IMR-90 (cell line): Measurements from ENCODE around the gene DNAI2. TPM values are rescaled to one million over a fixed set of nuclear protein-coding genes. Genes with fewer than 3 reads are reported as not detected.

Source experiments
- ATAC-seq: fragments of 200-7000 bp; cut with Tn5 transposase; 2 replicates; pipeline ENCODE4 v1.9.1; 2020; ENCODE audit warnings: low read depth, mild to moderate bottlenecking, moderate library complexity
- BruUV-seq: library from RNA; stranded (reverse); fragments of 400-500 nt; replicated peaks from 2 replicates; lab custom pipeline; 2021; lab: Mats Ljungman, UMichigan
- CTCF ChIA-PET: fragments of 300-600 bp; formaldehyde crosslinking; extraction: SDS; loops from one replicate; lab custom pipeline; 2021; ENCODE audit warnings: antibody characterized with exemption; lab: Yijun Ruan, JAX
- POLR2A ChIA-PET: fragments of 300-600 bp; sonication (Branson Sonifier 250); formaldehyde crosslinking; loops from one replicate; lab custom pipeline; 2022; ENCODE audit warnings: antibody characterized with exemption; ENCODE audit not compliant: unreplicated experiment; lab: Charles Lee
- DNase-seq: peaks from one replicate; pipeline ENCODE4 v3.0.0; 2013
- H2AFZ ChIP-seq: replicated peaks from 2 replicates; pipeline ENCODE3; 2013; ENCODE audit warnings: low read length, mild to moderate bottlenecking; ENCODE audit not compliant: poor library complexity
- H2AK5ac ChIP-seq: 2 replicates; pipeline ENCODE4 v1.6.1; 2013; ENCODE audit warnings: low read depth, low read length, inconsistent platforms
- H2AK9ac ChIP-seq: replicated peaks from 2 replicates; pipeline ENCODE3; 2013; ENCODE audit warnings: mild to moderate bottlenecking, low read depth, low read length, moderate library complexity; ENCODE audit not compliant: poor library complexity
- H2BK120ac ChIP-seq: 2 replicates; pipeline ENCODE4 v1.6.1; 2013; ENCODE audit warnings: low read depth, low read length, inconsistent platforms
- H2BK15ac ChIP-seq: 3 replicates; pipeline ENCODE4 v1.6.1; 2013; ENCODE audit warnings: low read depth, low read length, inconsistent platforms
- H2BK20ac ChIP-seq: 2 replicates; pipeline ENCODE4 v1.6.1; 2013; ENCODE audit warnings: low read depth, mild to moderate bottlenecking, inconsistent platforms, low read length, moderate library complexity
- H2BK5ac ChIP-seq: 2 replicates; pipeline ENCODE4 v1.6.1; 2013; ENCODE audit warnings: mild to moderate bottlenecking, low read depth, low read length, inconsistent platforms; ENCODE audit not compliant: poor library complexity, severe bottlenecking
- H3K14ac ChIP-seq: replicated peaks from 2 replicates; pipeline ENCODE4 v1.6.1; 2013; ENCODE audit warnings: low read depth, low read length, inconsistent platforms
- H3K18ac ChIP-seq: 2 replicates; pipeline ENCODE4 v1.6.1; 2013; ENCODE audit warnings: low read depth, low read length, control low read depth
- H3K23ac ChIP-seq: 2 replicates; pipeline ENCODE4 v1.6.1; 2013; ENCODE audit warnings: low read depth, low read length, inconsistent platforms
- H3K27ac ChIP-seq: 2 replicates; pipeline ENCODE4 v1.5.1; 2013; ENCODE audit warnings: mild to moderate bottlenecking, control low read depth, low read length; ENCODE audit not compliant: insufficient read depth
- H3K27me3 ChIP-seq: 2 replicates; pipeline ENCODE4 v1.6.1; 2013; ENCODE audit warnings: low read length; ENCODE audit not compliant: control insufficient read depth, insufficient read depth
- H3K36me3 ChIP-seq: 2 replicates; pipeline ENCODE4 v1.6.1; 2013; ENCODE audit warnings: low read length, mixed read lengths; ENCODE audit not compliant: control insufficient read depth, insufficient read depth
- H3K4ac ChIP-seq: 2 replicates; pipeline ENCODE4 v1.6.1; 2013; ENCODE audit warnings: low read depth, low read length, inconsistent platforms
- H3K4me1 ChIP-seq: 2 replicates; pipeline ENCODE4 v1.6.1; 2013; ENCODE audit warnings: low read length, mixed read lengths; ENCODE audit not compliant: control insufficient read depth, insufficient read depth
- H3K4me2 ChIP-seq: 2 replicates; pipeline ENCODE4 v1.6.1; 2013; ENCODE audit warnings: low read depth, mild to moderate bottlenecking, control low read depth, low read length, moderate library complexity
- H3K4me3 ChIP-seq: 2 replicates; pipeline ENCODE4 v1.5.1; 2013; ENCODE audit warnings: low read depth, mild to moderate bottlenecking, control low read depth, low read length, moderate library complexity; ENCODE audit not compliant: insufficient read depth
- H3K56ac ChIP-seq: 2 replicates; pipeline ENCODE4 v1.6.1; 2013; ENCODE audit warnings: low read length, inconsistent platforms; ENCODE audit not compliant: insufficient read depth; ENCODE audit errors: extremely low read depth
- H3K79me1 ChIP-seq, 2 experiments: 2 replicates each; pipeline ENCODE4 v1.6.1; 2013; ENCODE audit warnings: low read length in 2 of 2, inconsistent platforms in 1 of 2, low read depth in 1 of 2
- H3K9ac ChIP-seq: 2 replicates; pipeline ENCODE4 v1.6.1; 2013; ENCODE audit warnings: low read depth, low read length, control low read depth
- H3K9me1 ChIP-seq: 2 replicates; pipeline ENCODE4 v1.6.1; 2013; ENCODE audit warnings: low read length, inconsistent platforms; ENCODE audit not compliant: insufficient read depth
- H3K9me3 ChIP-seq: 2 replicates; pipeline ENCODE4 v1.6.1; 2013; ENCODE audit warnings: low read length; ENCODE audit not compliant: control insufficient read depth, insufficient read depth
- H4K20me1 ChIP-seq: 2 replicates; pipeline ENCODE4 v1.6.1; 2013; ENCODE audit warnings: low read length, inconsistent platforms; ENCODE audit not compliant: insufficient read depth
- H4K5ac ChIP-seq: 2 replicates; pipeline ENCODE4 v1.6.1; 2013; ENCODE audit warnings: mild to moderate bottlenecking, low read depth, low read length, control low read depth
- H4K8ac ChIP-seq, 2 experiments: 2 replicates each; pipeline ENCODE4 v1.6.1; 2013; ENCODE audit warnings: low read depth in 2 of 2, low read length in 2 of 2, control low read depth in 1 of 2, inconsistent platforms in 1 of 2
- H4K91ac ChIP-seq: 2 replicates; pipeline ENCODE4 v1.6.1; 2013; ENCODE audit warnings: low read depth, low read length, inconsistent platforms; ENCODE audit not compliant: insufficient read depth
- BHLHE40 ChIP-seq: fragments of 150-350 bp; IDR thresholded peaks from 2 replicates; pipeline ENCODE4 v1.6.1; 2016; ENCODE audit warnings: mild to moderate bottlenecking, low read depth, low read length
- CEBPB ChIP-seq: IDR thresholded peaks from 2 replicates; pipeline ENCODE4 v1.6.1; 2012; ENCODE audit warnings: low read depth, low read length, improper control_type of control experiment
- CHD1 ChIP-seq: IDR thresholded peaks from 2 replicates; pipeline ENCODE4 v1.6.1; 2012; ENCODE audit warnings: low read depth, low read length, improper control_type of control experiment
- CTCF ChIP-seq: conservative IDR thresholded peaks from 2 replicates; pipeline ENCODE4 v1.5.1; 2012; ENCODE audit warnings: mild to moderate bottlenecking, low read depth, low read length, improper control_type of control experiment
- ELK1 ChIP-seq: fragments of 150-350 bp; IDR thresholded peaks from 2 replicates; pipeline ENCODE4 v1.6.1; 2016; ENCODE audit warnings: low read depth, mild to moderate bottlenecking, low read length, moderate library complexity, borderline replicate concordance
- FOS ChIP-seq: fragments of 150-350 bp; IDR thresholded peaks from 2 replicates; pipeline ENCODE4 v1.6.1; 2016; ENCODE audit warnings: low read depth, low read length
- MAFK ChIP-seq: IDR thresholded peaks from 2 replicates; pipeline ENCODE4 v1.6.1; 2012; ENCODE audit warnings: low read depth, low read length, improper control_type of control experiment
- MAZ ChIP-seq: IDR thresholded peaks from 2 replicates; pipeline ENCODE4 v1.6.1; 2012; ENCODE audit warnings: low read depth, mild to moderate bottlenecking, low read length, improper control_type of control experiment, moderate library complexity, borderline replicate concordance
- MXI1 ChIP-seq: IDR thresholded peaks from 2 replicates; pipeline ENCODE4 v1.6.1; 2012; ENCODE audit warnings: low read depth, mild to moderate bottlenecking, low read length, moderate library complexity, borderline replicate concordance
- NFE2L2 ChIP-seq: fragments of 150-350 bp; IDR thresholded peaks from 2 replicates; pipeline ENCODE4 v1.6.1; 2016; ENCODE audit warnings: low read depth, mild to moderate bottlenecking, low read length
- POLR2A ChIP-seq: IDR thresholded peaks from 2 replicates; pipeline ENCODE4 v1.6.1; 2012; ENCODE audit warnings: mild to moderate bottlenecking, low read depth, low read length
- RAD21 ChIP-seq: IDR thresholded peaks from 2 replicates; pipeline ENCODE4 v1.6.1; 2012; ENCODE audit warnings: low read length, improper control_type of control experiment
- RCOR1 ChIP-seq: IDR thresholded peaks from 2 replicates; pipeline ENCODE4 v1.6.1; 2012; ENCODE audit warnings: mild to moderate bottlenecking, low read length, improper control_type of control experiment; ENCODE audit not compliant: insufficient replicate concordance
- RFX5 ChIP-seq: IDR thresholded peaks from 2 replicates; pipeline ENCODE4 v1.8.0; 2012; ENCODE audit warnings: low read depth, mild to moderate bottlenecking, low read length, moderate library complexity
- SMC3 ChIP-seq: fragments of 150-350 bp; IDR thresholded peaks from 2 replicates; pipeline ENCODE4 v1.6.1; 2016; ENCODE audit warnings: low read depth, mild to moderate bottlenecking, antibody characterized with exemption, low read length, moderate library complexity
- USF2 ChIP-seq: fragments of 150-350 bp; IDR thresholded peaks from 2 replicates; pipeline ENCODE4 v1.6.1; 2017; ENCODE audit warnings: mild to moderate bottlenecking, antibody characterized with exemption, low read length, low read depth
- WGBS, 2 experiments: methylation state at CpG; one replicate each; pipeline versions ENCODE4 v1.1.5 to v1.1.7; 2013; ENCODE audit warnings: missing lambda C conversion rate in 2 of 2; ENCODE audit not compliant: insufficient read length in 1 of 2; ENCODE audit errors: extremely low coverage in 2 of 2; 5-methylcytosine and 5-hydroxymethylcytosine counted together
- dilution Hi-C: fragments of 300-500 bp; cut with HindIII; formaldehyde crosslinking; loops from one replicate; pipeline ENCODE4 v1.14.3; 2018; ENCODE audit warnings: low sequenced_read_pairs; ENCODE audit not compliant: unreplicated experiment
- in situ Hi-C: fragments of 300-500 bp; cut with MboI; formaldehyde crosslinking; loops from 3 replicates; pipeline ENCODE4 v1.14.3; 2019; ENCODE audit warnings: low sequenced_read_pairs, inconsistent platforms, mixed read lengths
- intact Hi-C: fragments of 100-400 bp; cut with micrococcal nuclease; formaldehyde crosslinking; loops from 2 replicates; pipeline ENCODE4 v1.10.0; 2022
- polyA plus RNA-seq, 3 experiments: library from polyadenylated mRNA; depleted of rRNA; stranded (reverse); fragments of >200 nt; gene quantifications; 2 replicates each; pipeline ENCODE4 v1.2.3, GENCODE V29; 2012; ENCODE audit warnings: low replicate concordance in 1 of 3
- total RNA-seq: library from RNA; depleted of rRNA; stranded (reverse); fragments of >200 nt; gene quantifications from 2 replicates; pipeline ENCODE4 v1.2.3, GENCODE V29; 2012

DNAI2 gene
- total and polyA plus RNA-seq, 2 of the 4 experiments (the other 2 are of a cell fraction), result not detected

GRCh38 chr17:74250324-74250995, 23.6 kb upstream of the DNAI2 start:
- Histone ChIP-seq H3K14ac (no peak overlapping the region), H3K9ac (no peak overlapping the region), H2AFZ (no peak overlapping the region), H3K18ac (no peak overlapping the region), H4K8ac (no peak overlapping the region), H4K20me1 (no peaks in the 10 kb centered on the region), H3K4me2 (no peak overlapping the region), H2AK9ac (no peak overlapping the region), H3K23ac (no peak overlapping the region), H2BK5ac (no peak overlapping the region), H3K9me3 (no peaks in the 10 kb centered on the region), H4K5ac (no peak overlapping the region), H2BK120ac (no peak overlapping the region), H4K91ac (no peak overlapping the region), H2BK20ac (no peak overlapping the region), H3K79me1 (no peaks in the 10 kb centered on the region), H2AK5ac (no peak overlapping the region), H3K4me1 (no peaks in the 10 kb centered on the region), H3K56ac (no peak overlapping the region), H3K27me3 (no peaks in the 10 kb centered on the region), H2BK15ac (no peak overlapping the region), H3K36me3 (no peaks in the 10 kb centered on the region), H3K4me3 (no peak overlapping the region), H3K4ac (no peak overlapping the region), H3K27ac (no peak overlapping the region), H3K9me1 (no peaks in the 10 kb centered on the region)
- no TSS peak for BruUV-seq
- no CpG with 5 or more reads among the region's 12 CpGs for WGBS, 2 experiments
- ChIA-PET POLR2A (no interaction called here), CTCF (no interaction called here)
- dilution Hi-C loops, result no loop called here
- DNase-seq, result no peak
- TF ChIP-seq CHD1, result no peak
- TF ChIP-seq CEBPB, result no peak
- no peak for TF ChIP-seq NFE2L2
- TF ChIP-seq MAZ, result no peak
- no peak for TF ChIP-seq RFX5
- no peak for TF ChIP-seq BHLHE40
- no peak for TF ChIP-seq ELK1
- TF ChIP-seq CTCF, result no peak
- TF ChIP-seq MXI1, result no peak
- TF ChIP-seq MAFK, result no peak
- TF ChIP-seq POLR2A, result no peak
- TF ChIP-seq RAD21, result no peak
- no peak for TF ChIP-seq FOS
- no peak for TF ChIP-seq USF2
- no peak for TF ChIP-seq SMC3
- TF ChIP-seq RCOR1, result no peak
- intact Hi-C loops, result no loop called here
- in situ Hi-C loops, result no loop called here
- no peak for ATAC-seq
